ENCODE results near the gene MYH9. TPM values are rescaled to one million over a fixed set of nuclear protein-coding genes. Genes with fewer than 3 reads are reported as not detected.
"Not testable (repeated sequence)": the region's sequence is repeated elsewhere in the genome, so short reads cannot be mapped to it uniquely, and the experiment has no call there.

The MYH9 gene
- total RNA-seq, 1 donor from 2014 or later, result 122 TPM

- TF ChIP-seq, protein P1, sequence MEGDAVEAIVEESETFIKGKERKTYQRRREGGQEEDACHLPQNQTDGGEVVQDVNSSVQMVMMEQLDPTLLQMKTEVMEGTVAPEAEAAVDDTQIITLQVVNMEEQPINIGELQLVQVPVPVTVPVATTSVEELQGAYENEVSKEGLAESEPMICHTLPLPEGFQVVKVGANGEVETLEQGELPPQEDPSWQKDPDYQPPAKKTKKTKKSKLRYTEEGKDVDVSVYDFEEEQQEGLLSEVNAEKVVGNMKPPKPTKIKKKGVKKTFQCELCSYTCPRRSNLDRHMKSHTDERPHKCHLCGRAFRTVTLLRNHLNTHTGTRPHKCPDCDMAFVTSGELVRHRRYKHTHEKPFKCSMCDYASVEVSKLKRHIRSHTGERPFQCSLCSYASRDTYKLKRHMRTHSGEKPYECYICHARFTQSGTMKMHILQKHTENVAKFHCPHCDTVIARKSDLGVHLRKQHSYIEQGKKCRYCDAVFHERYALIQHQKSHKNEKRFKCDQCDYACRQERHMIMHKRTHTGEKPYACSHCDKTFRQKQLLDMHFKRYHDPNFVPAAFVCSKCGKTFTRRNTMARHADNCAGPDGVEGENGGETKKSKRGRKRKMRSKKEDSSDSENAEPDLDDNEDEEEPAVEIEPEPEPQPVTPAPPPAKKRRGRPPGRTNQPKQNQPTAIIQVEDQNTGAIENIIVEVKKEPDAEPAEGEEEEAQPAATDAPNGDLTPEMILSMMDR (IDR thresholded peaks at IDR 0.05; ENCODE audit: partially characterized antibody, unreplicated experiment), result no peak
- H3K36me3 Mint-ChIP-seq (ENCODE audit: unreplicated experiment), result no peaks in the 10 kb centered on the region
- peaks cover 2% of the 10 kb centered on the region for H3K4me1 Mint-ChIP-seq (ENCODE audit: low read depth, unreplicated experiment)
- no peak for DNase-seq
- H3K4me3 Mint-ChIP-seq (ENCODE audit: unreplicated experiment), result no peak overlapping the region
- H3K27me3 Mint-ChIP-seq (ENCODE audit: unreplicated experiment), result peaks cover 5% of the 10 kb centered on the region
- H3K27ac Mint-ChIP-seq (ENCODE audit: unreplicated experiment), result no peak overlapping the region
- H3K9me3 Mint-ChIP-seq (ENCODE audit: unreplicated experiment), result no peaks in the 10 kb centered on the region
Measured at GRCh38 chr22:36397131-36398093, 9.6 kb upstream of the MYH9 start.

DNA sequence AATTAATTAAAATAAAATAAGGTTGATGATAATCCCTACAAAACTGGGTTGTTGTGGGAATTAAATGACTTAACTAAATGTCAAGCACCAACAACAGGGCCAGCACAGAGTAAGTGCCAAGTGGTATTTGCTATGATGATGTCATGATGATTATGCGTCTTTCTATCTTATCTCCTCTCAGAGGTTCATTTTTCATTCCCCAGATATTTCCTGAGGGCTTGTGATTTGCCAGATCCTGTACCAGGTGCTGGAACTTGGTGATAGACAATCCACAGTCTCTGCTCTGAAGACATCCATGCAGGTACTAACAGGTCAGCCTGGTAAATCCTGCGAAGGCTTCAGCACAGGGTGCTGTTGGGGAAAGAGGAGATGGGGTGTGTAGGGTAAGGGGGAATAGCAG, 8.1 kb upstream of the MYH9 start:
- no peak overlapping the region for H3K4me3 Mint-ChIP-seq (ENCODE audit: unreplicated experiment)
- H3K27ac Mint-ChIP-seq (ENCODE audit: unreplicated experiment), result no peak overlapping the region

DNA sequence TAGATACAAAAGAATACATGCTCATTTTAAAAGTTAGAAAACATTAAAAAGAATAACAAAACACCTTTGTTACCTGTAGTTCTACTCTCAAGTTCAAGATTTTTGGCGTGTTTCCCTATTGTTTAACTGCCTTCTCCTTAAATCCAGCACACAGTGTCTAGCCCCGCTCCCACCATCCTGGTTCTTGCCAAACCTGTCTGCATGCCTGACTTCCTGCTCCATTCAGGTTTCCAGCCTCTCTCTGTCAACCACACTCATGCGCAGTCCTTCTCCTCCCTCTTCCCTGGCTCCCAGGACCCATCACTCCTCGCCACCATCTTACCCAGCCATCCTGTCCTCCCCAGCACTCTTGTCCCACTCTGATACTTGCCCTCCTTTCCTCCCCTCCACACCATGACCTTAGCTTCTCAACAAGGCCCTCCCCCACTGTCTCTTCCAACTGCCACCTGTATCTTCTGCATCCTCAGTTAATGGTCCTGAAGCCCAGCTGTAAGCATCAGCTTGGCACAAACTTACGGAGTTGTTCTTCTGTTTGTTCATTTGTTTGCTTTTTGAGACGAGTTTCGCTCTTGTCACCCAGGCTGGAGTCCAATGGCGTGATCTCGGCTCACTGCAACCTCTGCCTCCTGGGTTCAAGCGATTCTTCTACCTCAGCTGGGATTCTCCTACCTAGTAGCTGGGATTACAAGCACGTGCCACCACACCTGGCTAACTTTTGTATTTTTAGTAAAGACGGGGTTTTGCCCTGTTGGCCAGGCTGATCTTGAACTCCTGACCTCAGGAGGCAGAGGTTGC, 7.5 kb upstream of the MYH9 start:
- DNase-seq, result no peak
- Mint-ChIP-seq H3K4me3 (ENCODE audit: unreplicated experiment) (no peak overlapping the region), H3K9me3 (ENCODE audit: unreplicated experiment) (no peaks in the 10 kb centered on the region), H3K4me1 (ENCODE audit: low read depth, unreplicated experiment) (peaks cover 7% of the 10 kb centered on the region), H3K36me3 (ENCODE audit: unreplicated experiment) (no peaks in the 10 kb centered on the region), H3K27me3 (ENCODE audit: unreplicated experiment) (peaks cover 5% of the 10 kb centered on the region), H3K27ac (ENCODE audit: unreplicated experiment) (no peak overlapping the region)
- TF ChIP-seq, protein P1 (IDR thresholded peaks at IDR 0.05; ENCODE audit: partially characterized antibody, unreplicated experiment), result no peak

More for the DNA sequence above, 8.1 kb upstream of the MYH9 start:
- Mint-ChIP-seq H3K36me3 (ENCODE audit: unreplicated experiment) (no peaks in the 10 kb centered on the region), H3K9me3 (ENCODE audit: unreplicated experiment) (no peaks in the 10 kb centered on the region), H3K27me3 (ENCODE audit: unreplicated experiment) (peaks cover 5% of the 10 kb centered on the region), H3K4me1 (ENCODE audit: low read depth, unreplicated experiment) (peaks cover 7% of the 10 kb centered on the region)
- TF ChIP-seq, protein P1 (IDR thresholded peaks at IDR 0.05; ENCODE audit: partially characterized antibody, unreplicated experiment), result no peak
- DNase-seq, result no peak

DNA sequence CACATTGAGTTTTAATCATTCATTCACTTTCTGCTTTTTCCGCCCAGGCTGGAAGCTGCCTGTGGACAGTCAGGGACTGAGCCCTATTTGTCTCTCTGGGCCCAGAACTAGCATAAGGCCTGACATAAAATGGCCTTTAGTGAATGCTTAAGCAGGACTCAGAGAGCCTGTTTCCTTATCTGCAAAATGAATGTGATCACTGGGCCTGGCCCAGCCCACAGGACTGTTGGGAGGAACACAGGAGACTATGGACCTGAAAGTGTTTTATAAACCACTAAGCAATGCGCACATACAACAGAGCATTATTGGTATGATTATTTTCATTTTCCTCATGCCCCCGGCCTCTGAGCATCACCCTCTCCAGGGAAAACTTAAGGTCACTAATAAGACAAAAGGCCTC, 3.9 kb upstream of the MYH9 start:
- DNase-seq, result no peak
- Mint-ChIP-seq H3K4me3 (ENCODE audit: unreplicated experiment) (no peak overlapping the region), H3K9me3 (ENCODE audit: unreplicated experiment) (peaks cover 2% of the 10 kb centered on the region), H3K27me3 (ENCODE audit: unreplicated experiment) (peaks cover 2% of the 10 kb centered on the region), H3K4me1 (ENCODE audit: low read depth, unreplicated experiment) (peaks cover 7% of the 10 kb centered on the region), H3K27ac (ENCODE audit: unreplicated experiment) (no peak overlapping the region), H3K36me3 (ENCODE audit: unreplicated experiment) (no peaks in the 10 kb centered on the region)
- TF ChIP-seq, protein P1 (IDR thresholded peaks at IDR 0.05; ENCODE audit: partially characterized antibody, unreplicated experiment), result no peak

GRCh38 chr22:36389122-36389521, 1.4 kb upstream of the MYH9 start:
- not testable (repeated sequence) for H3K27ac Mint-ChIP-seq (ENCODE audit: unreplicated experiment)

More at GRCh38 chr22:36389122-36389521, 1.4 kb upstream of the MYH9 start:
- H3K27me3 Mint-ChIP-seq (ENCODE audit: unreplicated experiment); DNase-seq; H3K4me3 Mint-ChIP-seq (ENCODE audit: unreplicated experiment); H3K36me3 Mint-ChIP-seq (ENCODE audit: unreplicated experiment); H3K9me3 Mint-ChIP-seq (ENCODE audit: unreplicated experiment): not testable (repeated sequence)
- peaks cover 21% of the 10 kb centered on the region for H3K4me1 Mint-ChIP-seq (ENCODE audit: low read depth, unreplicated experiment)

Measured in glutamatergic neuron (in vitro differentiated cells).